ENCODE results near the gene SYNE2. TPM values are rescaled to one million over a fixed set of nuclear protein-coding genes. Genes with fewer than 3 reads are reported as not detected.

SYNE2 gene
- total RNA-seq, 1 donor from 2014 or later: 36.6 TPM

DNA sequence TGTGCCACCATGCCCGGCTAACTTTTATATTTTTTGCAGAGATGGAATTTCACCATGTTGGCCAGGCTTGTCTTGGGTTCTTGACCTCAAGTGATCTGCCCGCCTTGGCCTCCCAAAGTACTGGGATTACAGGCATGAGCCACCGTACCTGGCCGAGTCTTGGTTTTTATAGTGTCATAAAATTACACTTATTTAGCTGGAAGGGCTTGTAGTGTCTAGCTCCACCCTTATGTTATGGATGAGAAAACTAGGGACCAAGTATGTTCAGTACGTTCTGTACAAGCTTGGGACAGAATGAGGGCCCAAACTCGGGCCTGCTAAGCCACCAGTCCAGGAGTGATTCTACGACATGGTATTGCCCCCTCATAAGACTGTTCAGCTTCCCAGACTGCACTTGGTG lies 35.1 kb downstream of the SYNE2 start:
- FAIRE-seq (no peak), DNase-seq (ENCODE audit: low read depth) (no peak)
- TF ChIP-seq, protein P1, sequence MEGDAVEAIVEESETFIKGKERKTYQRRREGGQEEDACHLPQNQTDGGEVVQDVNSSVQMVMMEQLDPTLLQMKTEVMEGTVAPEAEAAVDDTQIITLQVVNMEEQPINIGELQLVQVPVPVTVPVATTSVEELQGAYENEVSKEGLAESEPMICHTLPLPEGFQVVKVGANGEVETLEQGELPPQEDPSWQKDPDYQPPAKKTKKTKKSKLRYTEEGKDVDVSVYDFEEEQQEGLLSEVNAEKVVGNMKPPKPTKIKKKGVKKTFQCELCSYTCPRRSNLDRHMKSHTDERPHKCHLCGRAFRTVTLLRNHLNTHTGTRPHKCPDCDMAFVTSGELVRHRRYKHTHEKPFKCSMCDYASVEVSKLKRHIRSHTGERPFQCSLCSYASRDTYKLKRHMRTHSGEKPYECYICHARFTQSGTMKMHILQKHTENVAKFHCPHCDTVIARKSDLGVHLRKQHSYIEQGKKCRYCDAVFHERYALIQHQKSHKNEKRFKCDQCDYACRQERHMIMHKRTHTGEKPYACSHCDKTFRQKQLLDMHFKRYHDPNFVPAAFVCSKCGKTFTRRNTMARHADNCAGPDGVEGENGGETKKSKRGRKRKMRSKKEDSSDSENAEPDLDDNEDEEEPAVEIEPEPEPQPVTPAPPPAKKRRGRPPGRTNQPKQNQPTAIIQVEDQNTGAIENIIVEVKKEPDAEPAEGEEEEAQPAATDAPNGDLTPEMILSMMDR (IDR thresholded peaks at IDR 0.05; ENCODE audit: insufficient read depth, low read length, severe bottlenecking): no peak
- Histone ChIP-seq H3K27me3 (ENCODE audit: control insufficient read depth, insufficient read depth, low read length) (no peaks in the 10 kb centered on the region), H3K36me3 (ENCODE audit: control insufficient read depth, insufficient read depth, low read length) (no peaks in the 10 kb centered on the region), H3K4me3 (ENCODE audit: low read depth, low read length) (no peak overlapping the region)

DNA sequence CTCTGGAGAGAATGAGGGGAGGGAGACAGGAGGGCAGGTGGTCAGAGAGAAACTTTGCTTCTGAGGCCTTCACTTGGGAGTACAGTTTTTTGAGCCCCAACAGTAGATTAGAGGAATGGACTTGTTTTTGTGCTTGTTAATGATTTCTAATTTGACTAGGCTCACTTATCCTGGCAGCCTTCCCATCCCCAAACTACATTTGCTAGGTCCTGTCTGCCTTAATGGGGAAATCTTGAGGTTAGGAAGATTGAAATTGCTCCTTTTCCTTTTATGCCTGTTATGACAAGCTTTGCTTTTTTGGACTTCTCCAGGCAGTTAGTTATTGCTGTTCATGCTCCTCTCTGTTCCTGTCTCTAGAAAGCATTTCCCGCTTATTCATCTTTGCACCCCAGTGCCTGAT lies 37.7 kb downstream of the SYNE2 start:
- H3K27me3 ChIP-seq (ENCODE audit: control insufficient read depth, insufficient read depth, low read length): no peaks in the 10 kb centered on the region
- DNase-seq (ENCODE audit: low read depth): peak; percentile 48
- no peak for FAIRE-seq
- no peaks in the 10 kb centered on the region for H3K36me3 ChIP-seq (ENCODE audit: control insufficient read depth, insufficient read depth, low read length)
- TF ChIP-seq, protein P1 (IDR thresholded peaks at IDR 0.05; ENCODE audit: insufficient read depth, low read length, severe bottlenecking): no peak
- no peak overlapping the region for H3K4me3 ChIP-seq (ENCODE audit: low read depth, low read length)

DNA sequence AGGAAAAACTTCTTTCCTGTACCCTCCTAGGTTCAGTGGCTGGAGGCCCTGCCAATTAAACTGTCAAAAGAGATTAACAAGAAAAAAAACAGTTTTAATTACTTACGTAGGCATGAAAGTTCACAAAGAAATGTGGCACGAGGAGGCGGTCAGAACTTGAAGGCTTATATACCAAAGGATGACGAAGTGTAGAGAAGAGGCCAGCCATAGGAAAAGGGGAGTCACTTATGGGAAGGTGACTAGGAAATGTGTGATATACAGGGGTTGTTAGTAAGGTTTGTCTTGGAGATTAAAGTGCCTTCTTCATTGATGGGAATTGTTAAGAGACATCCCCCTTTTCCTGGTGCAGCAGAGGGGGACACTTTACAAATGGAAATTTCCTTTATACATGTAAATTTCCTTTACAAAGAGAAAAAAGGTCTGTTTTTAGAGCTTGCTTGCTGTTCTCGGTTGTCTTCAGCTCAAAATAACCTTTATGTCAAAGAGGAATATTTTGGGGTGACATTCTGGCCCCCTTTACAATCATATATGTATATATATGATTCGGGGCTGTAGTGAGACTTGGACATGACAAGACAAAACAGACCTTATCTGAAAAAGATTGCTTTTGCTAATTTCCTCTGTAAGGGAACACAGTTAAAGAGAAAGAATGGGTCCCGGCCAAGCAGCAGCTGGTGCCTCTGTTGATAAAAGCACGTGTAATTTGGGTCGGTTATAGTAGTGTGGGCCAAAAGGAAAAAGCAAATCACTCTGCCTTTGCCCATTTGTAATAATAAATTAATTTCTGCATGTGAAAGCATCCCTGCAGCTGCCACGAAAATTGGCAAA lies 38.6 kb downstream of the SYNE2 start:
- Histone ChIP-seq H3K36me3 (ENCODE audit: control insufficient read depth, insufficient read depth, low read length) (no peaks in the 10 kb centered on the region), H3K4me3 (ENCODE audit: low read depth, low read length) (no peak overlapping the region), H3K27me3 (ENCODE audit: control insufficient read depth, insufficient read depth, low read length) (no peaks in the 10 kb centered on the region)
- no peak for FAIRE-seq
- peak; percentile 47 for DNase-seq (ENCODE audit: low read depth)
- TF ChIP-seq, protein P1 (IDR thresholded peaks at IDR 0.05; ENCODE audit: insufficient read depth, low read length, severe bottlenecking): no peak

DNA sequence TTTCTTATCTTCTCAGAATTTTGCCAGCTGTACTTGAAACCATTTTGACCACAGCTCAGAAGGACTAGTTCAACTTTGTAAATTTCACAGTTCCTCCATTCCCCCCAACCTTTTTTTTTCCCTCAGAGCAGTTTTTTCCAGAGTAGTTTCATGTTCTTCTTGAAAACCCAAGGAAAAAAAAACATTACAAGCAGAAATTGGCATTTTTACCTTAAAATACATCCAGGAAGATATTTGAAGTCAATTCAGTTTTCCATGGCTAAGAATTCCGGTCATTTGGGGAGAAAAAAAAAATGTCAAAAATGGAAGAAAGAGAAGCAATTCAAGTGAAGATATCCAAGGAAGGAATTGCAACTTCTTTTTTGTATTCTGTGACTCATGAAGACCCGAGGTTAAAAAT lies 39.5 kb downstream of the SYNE2 start:
- no peak for DNase-seq (ENCODE audit: low read depth)
- no peak for FAIRE-seq
- H3K36me3 ChIP-seq (ENCODE audit: control insufficient read depth, insufficient read depth, low read length): no peaks in the 10 kb centered on the region
- H3K4me3 ChIP-seq (ENCODE audit: low read depth, low read length): no peak overlapping the region
- TF ChIP-seq, protein P1 (IDR thresholded peaks at IDR 0.05; ENCODE audit: insufficient read depth, low read length, severe bottlenecking): no peak
- H3K27me3 ChIP-seq (ENCODE audit: control insufficient read depth, insufficient read depth, low read length): no peaks in the 10 kb centered on the region

DNA sequence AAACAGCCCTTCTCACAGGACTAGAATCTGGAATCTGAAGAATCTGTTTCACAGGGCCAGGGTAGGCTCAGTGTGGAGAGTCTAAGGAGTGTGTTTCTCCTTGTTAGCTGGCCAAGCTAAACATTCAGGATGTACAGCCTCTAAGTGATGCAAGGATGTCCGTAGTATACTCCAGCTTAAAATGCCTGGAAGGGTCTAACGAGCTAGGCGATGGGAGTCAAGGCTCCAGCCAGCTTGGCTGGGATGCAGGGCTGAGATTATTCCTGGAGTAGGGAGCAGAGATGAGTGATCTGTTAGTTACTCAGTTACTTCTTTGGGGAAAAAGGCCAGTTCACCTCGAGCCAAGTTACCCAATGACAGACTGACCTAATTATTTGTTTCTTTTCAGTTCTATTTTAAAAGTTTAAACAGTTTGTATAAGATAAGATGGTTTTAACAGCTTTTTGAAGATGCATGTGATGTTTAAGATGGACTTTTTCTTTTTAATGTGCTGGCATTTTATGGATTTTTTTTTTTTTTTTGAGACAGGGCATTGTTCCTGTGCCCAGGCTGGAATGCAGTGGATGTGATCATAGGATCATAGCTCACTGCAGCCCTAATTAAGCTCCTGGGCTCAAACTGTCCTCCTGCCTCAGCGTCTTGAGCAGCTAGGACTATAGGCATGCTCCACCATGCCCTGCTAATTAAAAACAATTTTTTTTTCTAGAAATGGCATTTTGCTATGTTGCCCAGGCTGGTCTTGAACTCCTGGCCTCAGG lies 41.1 kb downstream of the SYNE2 start:
- DNase-seq (ENCODE audit: low read depth): peak; percentile 21
- no peaks in the 10 kb centered on the region for H3K27me3 ChIP-seq (ENCODE audit: control insufficient read depth, insufficient read depth, low read length)
- TF ChIP-seq, protein P1 (IDR thresholded peaks at IDR 0.05; ENCODE audit: insufficient read depth, low read length, severe bottlenecking): no peak
- no peaks in the 10 kb centered on the region for H3K36me3 ChIP-seq (ENCODE audit: control insufficient read depth, insufficient read depth, low read length)
- no peak overlapping the region for H3K4me3 ChIP-seq (ENCODE audit: low read depth, low read length)
- no peak for FAIRE-seq

Measured in bronchial epithelial cell (primary cell).